ENCODE measurements around the gene PLK3.

The PLK3 gene

DNA sequence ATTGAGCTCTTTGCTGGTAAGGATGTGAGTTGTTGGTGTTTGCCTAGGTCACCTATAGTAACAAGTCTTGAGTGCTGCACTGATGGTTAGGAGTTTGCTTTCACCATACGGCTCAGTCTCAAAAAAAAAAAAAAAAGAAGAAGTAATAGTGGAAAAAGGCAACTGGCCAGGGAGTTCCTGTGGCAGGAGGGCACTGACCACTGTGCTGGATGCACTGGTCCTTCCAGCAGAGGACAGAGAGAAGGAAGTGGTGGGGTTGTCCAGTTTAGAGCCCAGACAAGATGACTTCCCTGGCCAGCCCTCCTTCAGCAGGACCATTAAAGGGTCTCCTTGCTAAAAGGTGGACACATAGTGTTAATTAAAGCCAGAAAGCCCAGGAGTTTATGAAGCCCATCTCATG lies 54.8 kb downstream of the PLK3 start:
- Histone ChIP-seq H3K4me1 (ENCODE audit: insufficient read depth, low read length) (no peaks in the 10 kb centered on the region), H3K4me3 (ENCODE audit: low read depth in 1 of 2, low read length in 2 of 2) (no peak overlapping the region), H3K9me3 (ENCODE audit: insufficient read depth, low read length, severe bottlenecking) (no peaks in the 10 kb centered on the region), H4K20me1 (ENCODE audit: insufficient read depth, low read length) (no peaks in the 10 kb centered on the region), H3K9ac (ENCODE audit: low read depth, low read length) (no peak overlapping the region), H3K4me2 (ENCODE audit: insufficient read depth, low read length) (no peak overlapping the region), H3K36me3 (ENCODE audit: insufficient read depth, low read length) (peaks cover 17% of the 10 kb centered on the region; the same call in 1 of the 2 replicates), H3K27ac (ENCODE audit: low read length) (no peak overlapping the region), H2AFZ (ENCODE audit: low read depth, low read length) (no peak overlapping the region), H3K27me3 (ENCODE audit: insufficient read depth, low read length, poor library complexity) (no peaks in the 10 kb centered on the region), H3K79me2 (ENCODE audit: insufficient read depth, low read length) (no peaks in the 10 kb centered on the region)
- TF ChIP-seq EZH2 (IDR thresholded peaks at IDR 0.05; ENCODE audit: borderline replicate concordance, low read depth, low read length, severe bottlenecking) = no peak
- TF ChIP-seq, protein P1, sequence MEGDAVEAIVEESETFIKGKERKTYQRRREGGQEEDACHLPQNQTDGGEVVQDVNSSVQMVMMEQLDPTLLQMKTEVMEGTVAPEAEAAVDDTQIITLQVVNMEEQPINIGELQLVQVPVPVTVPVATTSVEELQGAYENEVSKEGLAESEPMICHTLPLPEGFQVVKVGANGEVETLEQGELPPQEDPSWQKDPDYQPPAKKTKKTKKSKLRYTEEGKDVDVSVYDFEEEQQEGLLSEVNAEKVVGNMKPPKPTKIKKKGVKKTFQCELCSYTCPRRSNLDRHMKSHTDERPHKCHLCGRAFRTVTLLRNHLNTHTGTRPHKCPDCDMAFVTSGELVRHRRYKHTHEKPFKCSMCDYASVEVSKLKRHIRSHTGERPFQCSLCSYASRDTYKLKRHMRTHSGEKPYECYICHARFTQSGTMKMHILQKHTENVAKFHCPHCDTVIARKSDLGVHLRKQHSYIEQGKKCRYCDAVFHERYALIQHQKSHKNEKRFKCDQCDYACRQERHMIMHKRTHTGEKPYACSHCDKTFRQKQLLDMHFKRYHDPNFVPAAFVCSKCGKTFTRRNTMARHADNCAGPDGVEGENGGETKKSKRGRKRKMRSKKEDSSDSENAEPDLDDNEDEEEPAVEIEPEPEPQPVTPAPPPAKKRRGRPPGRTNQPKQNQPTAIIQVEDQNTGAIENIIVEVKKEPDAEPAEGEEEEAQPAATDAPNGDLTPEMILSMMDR (IDR thresholded peaks at IDR 0.05; ENCODE audit: borderline replicate concordance, extremely low read depth, low read length, poor library complexity, severe bottlenecking) = no peak
- no peak for ATAC-seq (ENCODE audit: insufficient read depth, low read depth)
- DNase-seq = no peak
